Measurements from ENCODE around the gene DPF1.

The DPF1 gene

GRCh38 chr19:38207543-38207942, 16.5 kb downstream of the DPF1 start:
- no peak for TF ChIP-seq ZFX (IDR thresholded peaks at IDR 0.05)
- no peak for TF ChIP-seq CTCF (conservative IDR thresholded peaks at IDR 0.05)
- no peak overlapping the region for H3K27ac ChIP-seq

GRCh38 chr19:38206928-38207327, 17.1 kb downstream of the DPF1 start:
- H3K27ac ChIP-seq = no peak overlapping the region
- TF ChIP-seq CTCF (conservative IDR thresholded peaks at IDR 0.05) (no peak), ZFX (IDR thresholded peaks at IDR 0.05) (no peak)

GRCh38 chr19:38206006-38206745, 17.8 kb downstream of the DPF1 start:
- no peak for TF ChIP-seq CTCF (conservative IDR thresholded peaks at IDR 0.05)
- TF ChIP-seq ZFX (IDR thresholded peaks at IDR 0.05) = no peak
- H3K27ac ChIP-seq = no peak overlapping the region

GRCh38 chr19:38204728-38205127, 19.3 kb downstream of the DPF1 start:
- no peak overlapping the region for H3K27ac ChIP-seq
- TF ChIP-seq CTCF (conservative IDR thresholded peaks at IDR 0.05) = no peak
- TF ChIP-seq ZFX (IDR thresholded peaks at IDR 0.05) = no peak

GRCh38 chr19:38204096-38204495, 19.9 kb downstream of the DPF1 start:
- no peak for TF ChIP-seq CTCF (conservative IDR thresholded peaks at IDR 0.05)
- no peak for TF ChIP-seq ZFX (IDR thresholded peaks at IDR 0.05)
- no peak overlapping the region for H3K27ac ChIP-seq

GRCh38 chr19:38203197-38203596, 20.8 kb downstream of the DPF1 start:
- no peak overlapping the region for H3K27ac ChIP-seq
- TF ChIP-seq ZFX (IDR thresholded peaks at IDR 0.05) = no peak
- no peak for TF ChIP-seq CTCF (conservative IDR thresholded peaks at IDR 0.05)

GRCh38 chr19:38202504-38202903, 21.5 kb downstream of the DPF1 start:
- no peak overlapping the region for H3K27ac ChIP-seq
- TF ChIP-seq ZFX (IDR thresholded peaks at IDR 0.05) (no peak), CTCF (conservative IDR thresholded peaks at IDR 0.05) (no peak)

Data from C4-2B (cell line).